HepG2 (cell line): ENCODE results near the gene PKIG. TPM values are rescaled to one million over a fixed set of nuclear protein-coding genes. Genes with fewer than 3 reads are reported as not detected.

Experiments used
- ATAC-seq: fragments of 200-7000 bp; cut with Tn5 transposase; 3 replicates; pipeline ENCODE4 v1.9.1; 2020; ENCODE audit warnings: mild to moderate bottlenecking, moderate library complexity
- BruUV-seq: library from RNA; stranded (reverse); fragments of 400-500 nt; replicated peaks from 2 replicates; lab custom pipeline; 2021; lab: Mats Ljungman, UMichigan
- CTCF ChIA-PET: fragments of 300-600 bp; formaldehyde crosslinking; extraction: SDS; loops from one replicate; lab custom pipeline; 2021; ENCODE audit warnings: low total read pairs, inconsistent platforms, low intra/inter-chr PET ratio; lab: Yijun Ruan, JAX
- POLR2A ChIA-PET: fragments of 350-600 bp; sonication (Branson Sonifier 250); formaldehyde crosslinking; loops from one replicate; lab custom pipeline; 2020; ENCODE audit warnings: antibody characterized with exemption, inconsistent platforms; lab: Yijun Ruan, JAX
- DNase-seq: peaks from one replicate; pipeline ENCODE4 v3.0.0-alpha.2; 2015; ENCODE audit warnings: low spot score
- FAIRE-seq: peaks from 3 replicates; lab custom pipeline; 2011; peaks lifted over from hg19 to GRCh38; lab: Jason Lieb, UNC
- H2AFZ ChIP-seq: one replicate; pipeline ENCODE4 v1.6.1; 2011; ENCODE audit warnings: low read length, inconsistent platforms
- H3K27ac ChIP-seq: fragments of 300-600 bp; 3 replicates; pipeline ENCODE4 v1.8.0; 2011; ENCODE audit warnings: mixed run types, mild to moderate bottlenecking, mixed read lengths, low read length, inconsistent platforms; ENCODE audit not compliant: insufficient read depth; ENCODE audit errors: extremely low read length
- H3K27me3 ChIP-seq, 2 experiments: fragments of 200-600 bp in 1 of 2; 2 replicates in 1 of 2; 3 replicates in 1 of 2; pipeline versions ENCODE4 v1.6.0 to v1.8.0; 2011; ENCODE audit warnings: low read length in 2 of 2, mild to moderate bottlenecking in 2 of 2, moderate library complexity in 2 of 2, inconsistent platforms in 1 of 2; ENCODE audit not compliant: insufficient read depth in 2 of 2, control insufficient read depth in 1 of 2
- H3K36me3 ChIP-seq, 2 experiments: fragments of 200-600 bp in 1 of 2; replicated peaks in 1 of 2; 2 replicates in 1 of 2; 3 replicates in 1 of 2; pipeline versions ENCODE4 v1.5.1 to v1.8.0; 2011; ENCODE audit warnings: low read length in 2 of 2, inconsistent platforms in 1 of 2; ENCODE audit not compliant: insufficient read depth in 2 of 2, control insufficient read depth in 1 of 2
- H3K4me1 ChIP-seq: 2 replicates; pipeline ENCODE4 v1.5.1; 2012; ENCODE audit warnings: low read length, inconsistent platforms; ENCODE audit not compliant: insufficient read depth
- H3K4me2 ChIP-seq: 2 replicates; pipeline ENCODE4 v1.6.0; 2011; ENCODE audit warnings: low read depth, low read length, inconsistent platforms
- H3K4me3 ChIP-seq, 3 experiments: fragments of 200-600 bp in 1 of 3; sonication (generic), shearing (Covaris generic) in 1 of 3; replicated peaks in 1 of 3; 2 replicates each; pipeline ENCODE4 v1.5.1; 2011 to 2016; ENCODE audit warnings: low read length in 3 of 3, inconsistent platforms in 2 of 3, low read depth in 2 of 3, mild to moderate bottlenecking in 2 of 3, control low read depth in 1 of 3, mixed read lengths in 1 of 3; ENCODE audit not compliant: insufficient read depth in 1 of 3
- H3K79me2 ChIP-seq: one replicate; pipeline ENCODE4 v1.6.1; 2011; ENCODE audit warnings: low read length, inconsistent platforms; ENCODE audit not compliant: insufficient read depth
- H3K9ac ChIP-seq: 2 replicates; pipeline ENCODE4 v1.6.0; 2011; ENCODE audit warnings: mild to moderate bottlenecking, low read depth, low read length, inconsistent platforms; ENCODE audit not compliant: insufficient read depth
- H3K9me3 ChIP-seq: 2 replicates; pipeline ENCODE4 v1.5.1; 2012; ENCODE audit warnings: mild to moderate bottlenecking, low read length
- H4K20me1 ChIP-seq: 2 replicates; pipeline ENCODE4 v1.6.0; 2011; ENCODE audit warnings: inconsistent platforms, mild to moderate bottlenecking, low read length, moderate library complexity; ENCODE audit not compliant: insufficient read depth
- FOXJ3 ChIP-seq: sonication (generic); formaldehyde crosslinking; IDR thresholded peaks from 2 replicates; pipeline ENCODE4 v1.4.0; 2020; ENCODE audit warnings: missing genetic modification reagents, mild to moderate bottlenecking, borderline replicate concordance
- MTA1 ChIP-seq: sonication (generic); formaldehyde crosslinking; IDR thresholded peaks from 2 replicates; pipeline ENCODE4 v1.4.0; 2020; ENCODE audit warnings: missing genetic modification reagents, mild to moderate bottlenecking, borderline replicate concordance
- MXD4 ChIP-seq: IDR thresholded peaks from 2 replicates; pipeline ENCODE4 v1.6.1; 2016; ENCODE audit warnings: mild to moderate bottlenecking, missing biosample characterization, missing genetic modification reagents
- NFIC ChIP-seq: IDR thresholded peaks from 2 replicates; pipeline ENCODE4 v1.6.1; 2012; ENCODE audit warnings: mild to moderate bottlenecking, low read length, inconsistent platforms
- NR1H2 ChIP-seq: sonication (generic); formaldehyde crosslinking; IDR thresholded peaks from 2 replicates; pipeline ENCODE4 v1.8.1; 2022; ENCODE audit warnings: low read depth, missing genetic modification reagents, borderline replicate concordance
- NR2C2 ChIP-seq: sonication (generic); formaldehyde crosslinking; IDR thresholded peaks from 2 replicates; pipeline ENCODE4 v1.4.0; 2020; ENCODE audit warnings: missing genetic modification reagents, mild to moderate bottlenecking, moderate library complexity, borderline replicate concordance
- NR2F6 ChIP-seq, 2 experiments: IDR thresholded peaks; 2 replicates each; pipeline ENCODE4 v1.6.1; 2016; ENCODE audit warnings: antibody characterized with exemption in 1 of 2, mild to moderate bottlenecking in 1 of 2
- PHB2 ChIP-seq: fragments of 450-650 bp; IDR thresholded peaks from 2 replicates; pipeline ENCODE4 v1.6.1; 2018; ENCODE audit not compliant: partially characterized antibody
- PHF8 ChIP-seq: sonication (generic); formaldehyde crosslinking; IDR thresholded peaks from 2 replicates; pipeline ENCODE4 v1.5.0; 2020; ENCODE audit warnings: missing genetic modification reagents
- POLR2A ChIP-seq, 2 experiments: IDR thresholded peaks; 2 replicates each; pipeline ENCODE4 v1.6.1; 2011; ENCODE audit warnings: low read depth in 2 of 2, low read length in 2 of 2, mild to moderate bottlenecking in 1 of 2, moderate library complexity in 1 of 2; ENCODE audit not compliant: insufficient read depth in 1 of 2
- SMARCC2 ChIP-seq: fragments of 450-650 bp; IDR thresholded peaks from 2 replicates; pipeline ENCODE4 v1.6.1; 2017; ENCODE audit warnings: antibody characterized with exemption, mild to moderate bottlenecking
- SRSF4 ChIP-seq: fragments of 200-400 bp; formaldehyde crosslinking; IDR thresholded peaks from one replicate; pipeline ENCODE4 v1.6.1; 2018; ENCODE audit warnings: mild to moderate bottlenecking, low read depth, low read length, moderate library complexity; ENCODE audit not compliant: poor library complexity, severe bottlenecking
- ZMYM4 ChIP-seq: sonication (generic); formaldehyde crosslinking; IDR thresholded peaks from 2 replicates; pipeline ENCODE4 v1.8.1; 2023; ENCODE audit warnings: mild to moderate bottlenecking, missing genetic modification reagents
- ZNF17 ChIP-seq: sonication (generic); formaldehyde crosslinking; IDR thresholded peaks from 2 replicates; pipeline ENCODE4 v1.5.0; 2020; ENCODE audit warnings: mild to moderate bottlenecking, missing genetic modification reagents
- ZNF225 ChIP-seq: sonication (generic); formaldehyde crosslinking; IDR thresholded peaks from 2 replicates; pipeline ENCODE4 v1.4.0; 2020; ENCODE audit warnings: mild to moderate bottlenecking, missing genetic modification reagents
- WGBS: methylation state at CpG from one replicate; pipeline ENCODE4 v1.1.6; 2017; ENCODE audit warnings: low lambda C conversion rate; 5-methylcytosine and 5-hydroxymethylcytosine counted together
- in situ Hi-C: cut with HindIII; loops from 2 replicates; pipeline ENCODE4 v1.10.0; 2017; ENCODE audit warnings: low pct_unique_long_range_greater_than_20kb; ENCODE audit not compliant: extremely low pct_ligation_motif_present
- intact Hi-C: fragments of 100-400 bp; cut with micrococcal nuclease; formaldehyde crosslinking; loops from one replicate; pipeline ENCODE4 v1.10.0; 2022; ENCODE audit not compliant: unreplicated experiment
- polyA plus RNA-seq, 8 experiments: library from polyadenylated mRNA; depleted of rRNA in 3 of 8; stranded (reverse) in 7 of 8; unstranded in 1 of 8; fragments of >200 nt; fragmentation: Illumina TruSeq in 4 of 8; extraction: Trizol in 4 of 8; gene quantifications; 2 replicates each; pipeline versions ENCODE4 v1.2.1 to v1.2.3, GENCODE V29; 2011 to 2016; ENCODE audit warnings: low read depth in 4 of 8, missing spikeins in 1 of 8, mixed read lengths in 1 of 8; ENCODE audit not compliant: insufficient read depth in 1 of 8
- total RNA-seq, 5 experiments: library from RNA; depleted of rRNA; stranded (reverse); fragments of >200 nt; fragmentation: Illumina TruSeq; extraction: Trizol; gene quantifications; 2 replicates each; pipeline ENCODE4 v1.2.3, GENCODE V29; 2016; ENCODE audit warnings: low read depth in 1 of 5
- TF ChIP-seq, protein P1 (sequence below): fragments of 450-650 bp; IDR thresholded peaks from 2 replicates; pipeline ENCODE4 v1.6.1; 2017
- TF ChIP-seq, protein P2 (sequence below): conservative IDR thresholded peaks from 2 replicates; pipeline ENCODE4 v1.6.1; 2018; ENCODE audit warnings: missing genetic modification reagents
- TF ChIP-seq, protein P3 (sequence below): IDR thresholded peaks from 2 replicates; pipeline ENCODE4 v1.6.1; 2016; ENCODE audit warnings: mild to moderate bottlenecking, missing biosample characterization, missing genetic modification reagents
- TF ChIP-seq, protein P4 (sequence below): sonication (generic); formaldehyde crosslinking; IDR thresholded peaks from 2 replicates; pipeline ENCODE4 v1.8.0; 2022; ENCODE audit warnings: low read depth, missing genetic modification reagents

The PKIG gene
- total and polyA plus RNA-seq, 2 of the 13 experiments (the other 11 are each of a cell fraction or from before 2014, with no cell fraction given): 30.8 to 44.5 TPM

DNA sequence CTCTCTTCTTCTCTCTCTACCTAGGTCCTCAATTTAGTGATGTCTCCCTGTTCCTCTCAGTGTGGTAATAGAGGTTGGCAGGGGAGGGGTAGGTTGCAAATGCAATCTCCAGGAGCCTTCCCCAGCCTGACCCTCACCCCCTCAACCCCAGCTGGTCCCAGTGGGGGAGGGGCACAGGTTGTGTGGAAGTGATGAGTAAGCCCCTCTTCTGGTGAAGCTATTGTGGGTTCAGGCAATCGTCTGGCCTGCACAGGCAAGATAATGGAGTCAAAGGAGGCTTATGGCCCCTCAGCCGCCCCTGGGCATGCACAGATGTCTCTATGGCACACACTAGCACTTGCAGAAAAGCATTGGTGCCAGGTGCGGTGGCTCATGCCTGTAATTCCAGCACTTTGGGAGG is 79.9 kb downstream of the PKIG start:
- no peak overlapping the region for H3K4me3 ChIP-seq
- no peaks in the 10 kb centered on the region for H3K79me2 ChIP-seq
- CTCF ChIA-PET: no interaction called here
- no peak overlapping the region for H3K27ac ChIP-seq
- H3K27me3 ChIP-seq: peaks cover 0 to 31% of the 10 kb centered on the region in 2 experiments; a peak in 3 of 5 replicates
- no peak overlapping the region for H3K9ac ChIP-seq
- BruUV-seq: no TSS peak
- in situ Hi-C loops (no loop called here), intact Hi-C loops (no loop called here)
- DNase-seq: no peak
- H3K36me3 ChIP-seq: no peaks in the 10 kb centered on the region
- POLR2A ChIA-PET: no interaction called here
- FAIRE-seq: no peak
- ATAC-seq: no peak
- no peak overlapping the region for H3K4me2 ChIP-seq
- no peaks in the 10 kb centered on the region for H3K4me1 ChIP-seq
- no peaks in the 10 kb centered on the region for H4K20me1 ChIP-seq
- H2AFZ ChIP-seq: no peak overlapping the region
- no peaks in the 10 kb centered on the region for H3K9me3 ChIP-seq
- 8% methylated on average over 3 of the region's 3 CpGs for WGBS
- TF ChIP-seq ZMYM4 (CRISPR knock-in tag): no peak
- no peak for TF ChIP-seq NR2C2
- no peak for TF ChIP-seq NR2F6 (IDR thresholded peaks at IDR 0.05)
- TF ChIP-seq NR2F6 (CRISPR knock-in tag; IDR thresholded peaks at IDR 0.05): no peak
- no peak for TF ChIP-seq ZNF17 (CRISPR knock-in tag)
- TF ChIP-seq NR1H2 (CRISPR knock-in tag): no peak
- no peak for TF ChIP-seq SMARCC2
- TF ChIP-seq PHF8 (CRISPR knock-in tag): no peak
- TF ChIP-seq, protein P1, sequence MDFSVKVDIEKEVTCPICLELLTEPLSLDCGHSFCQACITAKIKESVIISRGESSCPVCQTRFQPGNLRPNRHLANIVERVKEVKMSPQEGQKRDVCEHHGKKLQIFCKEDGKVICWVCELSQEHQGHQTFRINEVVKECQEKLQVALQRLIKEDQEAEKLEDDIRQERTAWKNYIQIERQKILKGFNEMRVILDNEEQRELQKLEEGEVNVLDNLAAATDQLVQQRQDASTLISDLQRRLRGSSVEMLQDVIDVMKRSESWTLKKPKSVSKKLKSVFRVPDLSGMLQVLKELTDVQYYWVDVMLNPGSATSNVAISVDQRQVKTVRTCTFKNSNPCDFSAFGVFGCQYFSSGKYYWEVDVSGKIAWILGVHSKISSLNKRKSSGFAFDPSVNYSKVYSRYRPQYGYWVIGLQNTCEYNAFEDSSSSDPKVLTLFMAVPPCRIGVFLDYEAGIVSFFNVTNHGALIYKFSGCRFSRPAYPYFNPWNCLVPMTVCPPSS: no peak
- TF ChIP-seq, protein P2, sequence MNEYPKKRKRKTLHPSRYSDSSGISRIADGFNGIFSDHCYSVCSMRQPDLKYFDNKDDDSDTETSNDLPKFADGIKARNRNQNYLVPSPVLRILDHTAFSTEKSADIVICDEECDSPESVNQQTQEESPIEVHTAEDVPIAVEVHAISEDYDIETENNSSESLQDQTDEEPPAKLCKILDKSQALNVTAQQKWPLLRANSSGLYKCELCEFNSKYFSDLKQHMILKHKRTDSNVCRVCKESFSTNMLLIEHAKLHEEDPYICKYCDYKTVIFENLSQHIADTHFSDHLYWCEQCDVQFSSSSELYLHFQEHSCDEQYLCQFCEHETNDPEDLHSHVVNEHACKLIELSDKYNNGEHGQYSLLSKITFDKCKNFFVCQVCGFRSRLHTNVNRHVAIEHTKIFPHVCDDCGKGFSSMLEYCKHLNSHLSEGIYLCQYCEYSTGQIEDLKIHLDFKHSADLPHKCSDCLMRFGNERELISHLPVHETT (CRISPR knock-in tag): no peak
- TF ChIP-seq POLR2A (IDR thresholded peaks at IDR 0.05; ENCODE audit: insufficient read depth in 1 of 2, low read depth in 2 of 2, low read length in 2 of 2): no peak
- no peak for TF ChIP-seq SRSF4
- TF ChIP-seq MXD4 (CRISPR knock-in tag): no peak
- no peak for TF ChIP-seq ZNF225 (CRISPR knock-in tag)
- TF ChIP-seq, protein P3, sequence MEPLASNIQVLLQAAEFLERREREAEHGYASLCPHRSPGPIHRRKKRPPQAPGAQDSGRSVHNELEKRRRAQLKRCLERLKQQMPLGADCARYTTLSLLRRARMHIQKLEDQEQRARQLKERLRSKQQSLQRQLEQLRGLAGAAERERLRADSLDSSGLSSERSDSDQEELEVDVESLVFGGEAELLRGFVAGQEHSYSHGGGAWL (CRISPR knock-in tag): no peak
- TF ChIP-seq FOXJ3 (CRISPR knock-in tag): no peak
- no peak for TF ChIP-seq MTA1 (CRISPR knock-in tag)
- no peak for TF ChIP-seq NFIC
- TF ChIP-seq, protein P4, sequence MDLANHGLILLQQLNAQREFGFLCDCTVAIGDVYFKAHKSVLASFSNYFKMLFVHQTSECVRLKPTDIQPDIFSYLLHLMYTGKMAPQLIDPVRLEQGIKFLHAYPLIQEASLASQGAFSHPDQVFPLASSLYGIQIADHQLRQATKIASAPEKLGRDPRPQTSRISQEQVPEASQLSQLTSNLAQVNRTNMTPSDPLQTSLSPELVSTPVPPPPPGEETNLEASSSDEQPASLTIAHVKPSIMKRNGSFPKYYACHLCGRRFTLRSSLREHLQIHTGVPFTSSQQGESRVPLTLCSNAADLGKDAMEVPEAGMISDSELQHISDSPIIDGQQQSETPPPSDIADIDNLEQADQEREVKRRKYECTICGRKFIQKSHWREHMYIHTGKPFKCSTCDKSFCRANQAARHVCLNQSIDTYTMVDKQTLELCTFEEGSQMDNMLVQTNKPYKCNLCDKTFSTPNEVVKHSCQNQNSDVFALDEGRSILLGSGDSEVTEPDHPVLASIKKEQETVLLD (CRISPR knock-in tag): no peak
- no peak for TF ChIP-seq PHB2
